CD8-positive, alpha-beta memory T cell (primary cell): ENCODE measurements around the gene TBCA. TPM values are rescaled to one million over a fixed set of nuclear protein-coding genes. Genes with fewer than 3 reads are reported as not detected.

Source experiments
- CTCF ChIA-PET: fragments of 350-600 bp; sonication (Branson Sonifier 250); formaldehyde crosslinking; loops from one replicate; lab custom pipeline; 2021; ENCODE audit warnings: antibody characterized with exemption; lab: Charles Lee
- POLR2A ChIA-PET: fragments of 350-600 bp; sonication (Branson Sonifier 250); formaldehyde crosslinking; loops from one replicate; lab custom pipeline; 2021; ENCODE audit warnings: antibody characterized with exemption; lab: Charles Lee
- DNase-seq, 5 donors: peaks; one replicate each; pipeline versions ENCODE4 v3.0.0 to v3.0.0-alpha.2; 2020 to 2022; ENCODE audit warnings: mixed read lengths in 1 of 5
- H3K27ac ChIP-seq: one replicate; pipeline ENCODE4 v1.7.0; 2013; ENCODE audit warnings: low read depth, mild to moderate bottlenecking, low read length, moderate library complexity
- H3K27me3 ChIP-seq: 2 replicates; pipeline ENCODE4 v1.7.0; 2013; ENCODE audit warnings: low read length, mild to moderate bottlenecking; ENCODE audit not compliant: insufficient read depth, poor library complexity, severe bottlenecking
- H3K36me3 ChIP-seq: 2 replicates; pipeline ENCODE4 v1.7.0; 2013; ENCODE audit warnings: mild to moderate bottlenecking, low read length, moderate library complexity; ENCODE audit not compliant: insufficient read depth
- H3K4me1 ChIP-seq: 2 replicates; pipeline ENCODE4 v1.7.0; 2013; ENCODE audit warnings: mild to moderate bottlenecking, low read length, moderate library complexity; ENCODE audit not compliant: insufficient read depth
- H3K4me3 ChIP-seq: 2 replicates; pipeline ENCODE4 v1.7.0; 2013; ENCODE audit warnings: mild to moderate bottlenecking, low read length
- H3K9me3 ChIP-seq: 2 replicates; pipeline ENCODE4 v1.7.0; 2013; ENCODE audit warnings: mild to moderate bottlenecking, low read length
- H3K27ac Mint-ChIP-seq, 8 donors: one replicate each; pipeline ENCODE4 v1.8.0; 2020 to 2021; ENCODE audit warnings: mixed read lengths in 8 of 8, mild to moderate bottlenecking in 6 of 8, inconsistent platforms in 3 of 8, moderate library complexity in 3 of 8
- H3K27me3 Mint-ChIP-seq, 2 donors: one replicate each; pipeline ENCODE4 v1.8.0; 2020 to 2021; ENCODE audit warnings: mixed read lengths in 2 of 2, mild to moderate bottlenecking in 1 of 2, moderate library complexity in 1 of 2
- H3K36me3 Mint-ChIP-seq, 3 donors: one replicate each; pipeline ENCODE4 v1.8.0; 2020 to 2021; ENCODE audit warnings: mixed read lengths in 3 of 3, inconsistent platforms in 1 of 3, mild to moderate bottlenecking in 1 of 3
- H3K4me1 Mint-ChIP-seq, 3 donors: one replicate each; pipeline ENCODE4 v1.8.0; 2020 to 2021; ENCODE audit warnings: mixed read lengths in 3 of 3, inconsistent platforms in 1 of 3, mild to moderate bottlenecking in 1 of 3
- H3K4me3 Mint-ChIP-seq, 7 donors: one replicate each; pipeline ENCODE4 v1.8.0; 2020 to 2021; ENCODE audit warnings: mixed read lengths in 7 of 7, mild to moderate bottlenecking in 6 of 7, moderate library complexity in 4 of 7, inconsistent platforms in 2 of 7
- H3K9me3 Mint-ChIP-seq, 5 donors: one replicate each; pipeline ENCODE4 v1.8.0; 2020 to 2022; ENCODE audit warnings: mixed read lengths in 5 of 5, mild to moderate bottlenecking in 3 of 5, moderate library complexity in 2 of 5, inconsistent platforms in 1 of 5
- polyA plus RNA-seq: library from polyadenylated mRNA; unstranded; fragments of 300-500 nt; fragmentation: Illumina TruSeq; gene quantifications from one replicate; pipeline ENCODE4 v1.2.3, GENCODE V29; 2021
- total RNA-seq, 2 experiments: library from RNA; stranded (reverse); gene quantifications; one replicate each; pipeline ENCODE4 v1.2.3, GENCODE V29; 2021

TBCA gene
- total and polyA plus RNA-seq, 3 experiments from 2014 or later: 193 to 239 (median 237) TPM

- Histone ChIP-seq H3K4me3 (no peak overlapping the region), H3K36me3 (no peaks in the 10 kb centered on the region), H3K27me3 (no peaks in the 10 kb centered on the region), H3K27ac (no peak overlapping the region), H3K4me1 (no peaks in the 10 kb centered on the region), H3K9me3 (no peaks in the 10 kb centered on the region)
- no peak overlapping the region for H3K27ac Mint-ChIP-seq
- CTCF ChIA-PET: interaction anchor here (1.4 kb wide), 1 partner anchor 33 kb away, joined by 3 read pairs; no protein-coding TSS in a partner anchor
- H3K36me3 Mint-ChIP-seq: no peaks in the 10 kb centered on the region
- DNase-seq: no peak
- no peaks in the 10 kb centered on the region for H3K4me1 Mint-ChIP-seq
- POLR2A ChIA-PET: no interaction called here
- no peak overlapping the region for H3K4me3 Mint-ChIP-seq
- no peaks in the 10 kb centered on the region for H3K9me3 Mint-ChIP-seq
- H3K27me3 Mint-ChIP-seq: peaks cover 3 to 14% of the 10 kb centered on the region in 2 donors
Observed at GRCh38 chr5:77663090-77663863, 112.9 kb downstream of the TBCA start.

- H3K4me3 Mint-ChIP-seq: no peak overlapping the region
- Histone ChIP-seq H3K27ac (no peak overlapping the region), H3K9me3 (no peaks in the 10 kb centered on the region), H3K4me3 (no peak overlapping the region), H3K36me3 (no peaks in the 10 kb centered on the region), H3K27me3 (no peaks in the 10 kb centered on the region), H3K4me1 (no peaks in the 10 kb centered on the region)
- no peaks in the 10 kb centered on the region for H3K36me3 Mint-ChIP-seq
- no peaks in the 10 kb centered on the region for H3K9me3 Mint-ChIP-seq
- no peak for DNase-seq
- CTCF ChIA-PET: interaction anchor here (1.4 kb wide), 1 partner anchor 33 kb away, joined by 3 read pairs; no protein-coding TSS in a partner anchor
- H3K27me3 Mint-ChIP-seq: peaks cover 6 to 13% of the 10 kb centered on the region in 2 donors
- POLR2A ChIA-PET: no interaction called here
- no peak overlapping the region for H3K27ac Mint-ChIP-seq
- no peaks in the 10 kb centered on the region for H3K4me1 Mint-ChIP-seq
Observed at GRCh38 chr5:77662635-77663034, 113.5 kb downstream of the TBCA start.

- CTCF ChIA-PET: no interaction called here
Observed at GRCh38 chr5:77658662-77659061, 117.5 kb downstream of the TBCA start.

GRCh38 chr5:77651343-77651742 is 124.8 kb downstream of the TBCA start:
- Histone ChIP-seq H3K27ac (no peak overlapping the region), H3K36me3 (no peaks in the 10 kb centered on the region), H3K27me3 (no peaks in the 10 kb centered on the region), H3K9me3 (no peaks in the 10 kb centered on the region), H3K4me1 (no peaks in the 10 kb centered on the region), H3K4me3 (no peak overlapping the region)
- no peak for DNase-seq
- ChIA-PET CTCF (no interaction called here), POLR2A (no interaction called here)
- no peaks in the 10 kb centered on the region for H3K9me3 Mint-ChIP-seq
- H3K4me1 Mint-ChIP-seq: no peaks in the 10 kb centered on the region
- H3K27me3 Mint-ChIP-seq: peaks cover 39 to 65% of the 10 kb centered on the region in 2 donors
- H3K36me3 Mint-ChIP-seq: no peaks in the 10 kb centered on the region
- no peak overlapping the region for H3K27ac Mint-ChIP-seq
- no peak overlapping the region for H3K4me3 Mint-ChIP-seq

More at GRCh38 chr5:77658662-77659061, 117.5 kb downstream of the TBCA start:
- DNase-seq: no peak
- Mint-ChIP-seq H3K4me3 (no peak overlapping the region), H3K27ac (no peak overlapping the region), H3K4me1 (no peaks in the 10 kb centered on the region), H3K36me3 (no peaks in the 10 kb centered on the region), H3K27me3 (peaks cover 10 to 24% of the 10 kb centered on the region in 2 donors), H3K9me3 (no peaks in the 10 kb centered on the region)
- Histone ChIP-seq H3K27me3 (no peaks in the 10 kb centered on the region), H3K4me3 (no peak overlapping the region), H3K36me3 (no peaks in the 10 kb centered on the region), H3K4me1 (no peaks in the 10 kb centered on the region), H3K27ac (no peak overlapping the region), H3K9me3 (no peaks in the 10 kb centered on the region)
- POLR2A ChIA-PET: no interaction called here

- POLR2A ChIA-PET: no interaction called here
- no peaks in the 10 kb centered on the region for H3K36me3 Mint-ChIP-seq
- Histone ChIP-seq H3K27ac (no peak overlapping the region), H3K4me1 (no peaks in the 10 kb centered on the region), H3K27me3 (peaks cover 6% of the 10 kb centered on the region), H3K4me3 (no peak overlapping the region), H3K9me3 (no peaks in the 10 kb centered on the region), H3K36me3 (no peaks in the 10 kb centered on the region)
- H3K27me3 Mint-ChIP-seq: peaks cover 42 to 71% of the 10 kb centered on the region in 2 donors
- CTCF ChIA-PET: no interaction called here
- H3K4me1 Mint-ChIP-seq: peaks cover 0 to 5% (median 0%) of the 10 kb centered on the region in 3 donors
- no peak for DNase-seq
- H3K4me3 Mint-ChIP-seq: no peak overlapping the region
- no peak overlapping the region for H3K27ac Mint-ChIP-seq
- no peaks in the 10 kb centered on the region for H3K9me3 Mint-ChIP-seq
Observed at GRCh38 chr5:77650686-77651085, 125.5 kb downstream of the TBCA start.

GRCh38 chr5:77649776-77650175 is 126.4 kb downstream of the TBCA start:
- Mint-ChIP-seq H3K4me1 (peaks cover 4 to 9% (median 6%) of the 10 kb centered on the region in 3 donors), H3K27me3 (peaks cover 42 to 77% of the 10 kb centered on the region in 2 donors), H3K4me3 (no peak overlapping the region), H3K9me3 (no peaks in the 10 kb centered on the region), H3K36me3 (no peaks in the 10 kb centered on the region), H3K27ac (no peak overlapping the region)
- no peak for DNase-seq
- Histone ChIP-seq H3K36me3 (no peaks in the 10 kb centered on the region), H3K9me3 (no peaks in the 10 kb centered on the region), H3K27me3 (peaks cover 10% of the 10 kb centered on the region), H3K27ac (no peak overlapping the region), H3K4me3 (no peak overlapping the region), H3K4me1 (peaks cover 2% of the 10 kb centered on the region)
- POLR2A ChIA-PET: no interaction called here
- CTCF ChIA-PET: no interaction called here

- DNase-seq: no peak
- H3K9me3 ChIP-seq: no peaks in the 10 kb centered on the region
- POLR2A ChIA-PET: no interaction called here
- H3K36me3 ChIP-seq: no peaks in the 10 kb centered on the region
- peaks cover 46% of the 10 kb centered on the region for H3K27me3 ChIP-seq
- H3K9me3 Mint-ChIP-seq: peaks cover 0 to 25% (median 20%) of the 10 kb centered on the region in 5 donors
- H3K4me1 ChIP-seq: peaks cover 17% of the 10 kb centered on the region
- peaks cover 20 to 22% (median 20%) of the 10 kb centered on the region in 3 donors for H3K4me1 Mint-ChIP-seq
- peaks cover 65 to 92% of the 10 kb centered on the region in 2 donors for H3K27me3 Mint-ChIP-seq
- CTCF ChIA-PET: interaction anchor here (1.5 kb wide), 1 partner anchor 129 kb away, joined by 4 read pairs; no protein-coding TSS in a partner anchor
- H3K27ac ChIP-seq: no peak overlapping the region
- H3K36me3 Mint-ChIP-seq: peaks cover 0 to 5% (median 0%) of the 10 kb centered on the region in 3 donors
- peak overlapping the region in 1 of 8 donors; percentile 10 for H3K27ac Mint-ChIP-seq
- no peak overlapping the region for H3K4me3 ChIP-seq
- peak overlapping the region; percentile 17 to 57 (median 33) for H3K4me3 Mint-ChIP-seq
Observed at GRCh38 chr5:77645995-77646639, 130.0 kb downstream of the TBCA start.
